Measurements from ENCODE around the gene PRKCE. TPM values are rescaled to one million over a fixed set of nuclear protein-coding genes. Genes with fewer than 3 reads are reported as not detected.

The PRKCE gene
- total and polyA plus RNA-seq, 4 experiments from 2014 or later, result 1.8 to 21.7 (median 11.0) TPM

- POLR2A ChIA-PET (ENCODE audit: partially characterized antibody), result no interaction called here
- intact Hi-C loops (cut with micrococcal nuclease), result no loop called here
- Histone ChIP-seq H3K4me1 (ENCODE audit: insufficient read depth, low read length) (no peaks in the 10 kb centered on the region), H3K4me3 (ENCODE audit: low read length in 2 of 2) (no peak overlapping the region), H3K36me3 (ENCODE audit: insufficient read depth, low read length) (no peaks in the 10 kb centered on the region), H3K27ac (ENCODE audit: low read depth, low read length) (no peak overlapping the region), H3K9me3 (ENCODE audit: control insufficient read depth in 1 of 2, low read length in 2 of 2) (no peaks in the 10 kb centered on the region), H3K27me3 (ENCODE audit: insufficient read depth, low read length) (no peaks in the 10 kb centered on the region)
- H3K36me3 Mint-ChIP-seq, result peaks cover 0 to 2% of the 10 kb centered on the region in 2 donors
- H3K27ac Mint-ChIP-seq, result no peak overlapping the region
- H3K4me3 Mint-ChIP-seq, result no peak overlapping the region
- H3K9me3 Mint-ChIP-seq, result no peaks in the 10 kb centered on the region
- no peak for DNase-seq
- CTCF ChIA-PET (ENCODE audit: partially characterized antibody), result interaction anchor here (0.8 kb wide), 2 partner anchors 47 to 89 kb away, joined by 3 to 5 read pairs; no protein-coding TSS in a partner anchor
- H3K4me1 Mint-ChIP-seq, result peaks cover 0 to 8% (median 4%) of the 10 kb centered on the region in 4 donors
- no peaks in the 10 kb centered on the region for H3K27me3 Mint-ChIP-seq
Observed at GRCh38 chr2:45731141-45731540, 79.7 kb downstream of the PRKCE start.

GRCh38 chr2:45732436-45732835, 81.0 kb downstream of the PRKCE start:
- CTCF ChIA-PET (ENCODE audit: partially characterized antibody), result interaction anchor here (1.9 kb wide), 1 partner anchor 47 kb away, joined by 8 read pairs; no protein-coding TSS in a partner anchor
- H3K9me3 ChIP-seq (ENCODE audit: control insufficient read depth in 1 of 2, low read length in 2 of 2), result no peaks in the 10 kb centered on the region
- Mint-ChIP-seq H3K27ac (no peak overlapping the region), H3K4me3 (no peak overlapping the region), H3K4me1 (peaks cover 0 to 8% (median 3%) of the 10 kb centered on the region in 4 donors), H3K9me3 (no peaks in the 10 kb centered on the region), H3K27me3 (no peaks in the 10 kb centered on the region), H3K36me3 (peaks cover 0 to 9% of the 10 kb centered on the region in 2 donors)
- no peaks in the 10 kb centered on the region for H3K4me1 ChIP-seq (ENCODE audit: insufficient read depth, low read length)
- H3K27ac ChIP-seq (ENCODE audit: low read depth, low read length), result no peak overlapping the region
- intact Hi-C loops (cut with micrococcal nuclease), result no loop called here
- H3K36me3 ChIP-seq (ENCODE audit: insufficient read depth, low read length), result no peaks in the 10 kb centered on the region
- H3K4me3 ChIP-seq (ENCODE audit: low read length in 2 of 2), result no peak overlapping the region
- H3K27me3 ChIP-seq (ENCODE audit: insufficient read depth, low read length), result no peaks in the 10 kb centered on the region
- no peak for DNase-seq
- POLR2A ChIA-PET (ENCODE audit: partially characterized antibody), result no interaction called here

GRCh38 chr2:45732946-45733345, 81.5 kb downstream of the PRKCE start:
- Mint-ChIP-seq H3K4me3 (no peak overlapping the region), H3K27me3 (no peaks in the 10 kb centered on the region), H3K9me3 (no peaks in the 10 kb centered on the region), H3K27ac (no peak overlapping the region), H3K36me3 (peaks cover 0 to 14% of the 10 kb centered on the region in 2 donors), H3K4me1 (peaks cover 1 to 9% (median 7%) of the 10 kb centered on the region in 4 donors)
- Histone ChIP-seq H3K4me1 (ENCODE audit: insufficient read depth, low read length) (no peaks in the 10 kb centered on the region), H3K27me3 (ENCODE audit: insufficient read depth, low read length) (no peaks in the 10 kb centered on the region), H3K36me3 (ENCODE audit: insufficient read depth, low read length) (no peaks in the 10 kb centered on the region), H3K4me3 (ENCODE audit: low read length in 2 of 2) (no peak overlapping the region), H3K9me3 (ENCODE audit: control insufficient read depth in 1 of 2, low read length in 2 of 2) (no peaks in the 10 kb centered on the region), H3K27ac (ENCODE audit: low read depth, low read length) (no peak overlapping the region)
- POLR2A ChIA-PET (ENCODE audit: partially characterized antibody), result no interaction called here
- CTCF ChIA-PET (ENCODE audit: partially characterized antibody), result interaction anchor here (1.9 kb wide), 1 partner anchor 46 kb away, joined by 8 read pairs; no protein-coding TSS in a partner anchor
- DNase-seq, result no peak
- intact Hi-C loops (cut with micrococcal nuclease), result no loop called here

GRCh38 chr2:45734336-45734735, 82.9 kb downstream of the PRKCE start:
- CTCF ChIA-PET (ENCODE audit: partially characterized antibody), result no interaction called here
- no peak for DNase-seq
- peaks cover 4 to 11% (median 9%) of the 10 kb centered on the region in 4 donors for H3K4me1 Mint-ChIP-seq
- H3K36me3 ChIP-seq (ENCODE audit: insufficient read depth, low read length), result no peaks in the 10 kb centered on the region
- H3K36me3 Mint-ChIP-seq, result peaks cover 0 to 14% of the 10 kb centered on the region in 2 donors
- no peak overlapping the region for H3K27ac ChIP-seq (ENCODE audit: low read depth, low read length)
- POLR2A ChIA-PET (ENCODE audit: partially characterized antibody), result no interaction called here
- no peaks in the 10 kb centered on the region for H3K27me3 Mint-ChIP-seq
- H3K4me3 Mint-ChIP-seq, result no peak overlapping the region
- no peaks in the 10 kb centered on the region for H3K27me3 ChIP-seq (ENCODE audit: insufficient read depth, low read length)
- no peaks in the 10 kb centered on the region for H3K9me3 ChIP-seq (ENCODE audit: control insufficient read depth in 1 of 2, low read length in 2 of 2)
- no peaks in the 10 kb centered on the region for H3K4me1 ChIP-seq (ENCODE audit: insufficient read depth, low read length)
- intact Hi-C loops (cut with micrococcal nuclease), result no loop called here
- H3K4me3 ChIP-seq (ENCODE audit: low read length in 2 of 2), result no peak overlapping the region
- H3K27ac Mint-ChIP-seq, result no peak overlapping the region
- no peaks in the 10 kb centered on the region for H3K9me3 Mint-ChIP-seq

GRCh38 chr2:45734952-45735351, 83.5 kb downstream of the PRKCE start:
- CTCF ChIA-PET (ENCODE audit: partially characterized antibody), result interaction anchor here (0.6 kb wide), 1 partner anchor 674 kb away, joined by 3 read pairs; no protein-coding TSS in a partner anchor
- H3K4me1 Mint-ChIP-seq, result peaks cover 4 to 11% (median 9%) of the 10 kb centered on the region in 4 donors
- POLR2A ChIA-PET (ENCODE audit: partially characterized antibody), result no interaction called here
- DNase-seq, result peak in 1 of 5 donors; percentile 37
- Histone ChIP-seq H3K4me3 (ENCODE audit: low read length in 2 of 2) (no peak overlapping the region), H3K27me3 (ENCODE audit: insufficient read depth, low read length) (no peaks in the 10 kb centered on the region), H3K4me1 (ENCODE audit: insufficient read depth, low read length) (no peaks in the 10 kb centered on the region), H3K36me3 (ENCODE audit: insufficient read depth, low read length) (no peaks in the 10 kb centered on the region), H3K27ac (ENCODE audit: low read depth, low read length) (no peak overlapping the region), H3K9me3 (ENCODE audit: control insufficient read depth in 1 of 2, low read length in 2 of 2) (no peaks in the 10 kb centered on the region)
- intact Hi-C loops (cut with micrococcal nuclease), result no loop called here
- H3K4me3 Mint-ChIP-seq, result no peak overlapping the region
- peak overlapping the region in 1 of 7 donors; percentile 7 for H3K27ac Mint-ChIP-seq
- H3K27me3 Mint-ChIP-seq, result no peaks in the 10 kb centered on the region
- H3K36me3 Mint-ChIP-seq, result peaks cover 0 to 14% of the 10 kb centered on the region in 2 donors
- H3K9me3 Mint-ChIP-seq, result no peaks in the 10 kb centered on the region

GRCh38 chr2:45736757-45737704, 85.6 kb downstream of the PRKCE start:
- H3K27ac Mint-ChIP-seq, result no peak overlapping the region
- H3K27ac ChIP-seq (ENCODE audit: low read depth, low read length), result no peak overlapping the region
- no peak overlapping the region for H3K4me3 ChIP-seq (ENCODE audit: low read length in 2 of 2)
- H3K9me3 Mint-ChIP-seq, result no peaks in the 10 kb centered on the region
- no peaks in the 10 kb centered on the region for H3K27me3 Mint-ChIP-seq
- POLR2A ChIA-PET (ENCODE audit: partially characterized antibody), result no interaction called here
- H3K36me3 Mint-ChIP-seq, result peaks cover 0 to 14% of the 10 kb centered on the region in 2 donors
- no peaks in the 10 kb centered on the region for H3K9me3 ChIP-seq (ENCODE audit: control insufficient read depth in 1 of 2, low read length in 2 of 2)
- CTCF ChIA-PET (ENCODE audit: partially characterized antibody), result no interaction called here
- DNase-seq, result no peak
- peaks cover 4 to 13% (median 8%) of the 10 kb centered on the region in 4 donors for H3K4me1 Mint-ChIP-seq
- H3K4me1 ChIP-seq (ENCODE audit: insufficient read depth, low read length), result no peaks in the 10 kb centered on the region
- intact Hi-C loops (cut with micrococcal nuclease), result no loop called here
- H3K27me3 ChIP-seq (ENCODE audit: insufficient read depth, low read length), result no peaks in the 10 kb centered on the region
- H3K36me3 ChIP-seq (ENCODE audit: insufficient read depth, low read length), result no peaks in the 10 kb centered on the region
- H3K4me3 Mint-ChIP-seq, result no peak overlapping the region

GRCh38 chr2:45739796-45740485, 88.5 kb downstream of the PRKCE start:
- no peak overlapping the region for H3K4me3 ChIP-seq (ENCODE audit: low read length in 2 of 2)
- Mint-ChIP-seq H3K9me3 (no peaks in the 10 kb centered on the region), H3K4me1 (peaks cover 4 to 12% (median 8%) of the 10 kb centered on the region in 4 donors), H3K36me3 (peaks cover 0 to 14% of the 10 kb centered on the region in 2 donors), H3K27ac (no peak overlapping the region), H3K27me3 (no peaks in the 10 kb centered on the region), H3K4me3 (no peak overlapping the region)
- no peak for DNase-seq
- H3K27ac ChIP-seq (ENCODE audit: low read depth, low read length), result no peak overlapping the region
- H3K36me3 ChIP-seq (ENCODE audit: insufficient read depth, low read length), result no peaks in the 10 kb centered on the region
- intact Hi-C loops (cut with micrococcal nuclease), result no loop called here
- no peaks in the 10 kb centered on the region for H3K4me1 ChIP-seq (ENCODE audit: insufficient read depth, low read length)
- POLR2A ChIA-PET (ENCODE audit: partially characterized antibody), result no interaction called here
- CTCF ChIA-PET (ENCODE audit: partially characterized antibody), result no interaction called here
- no peaks in the 10 kb centered on the region for H3K27me3 ChIP-seq (ENCODE audit: insufficient read depth, low read length)
- no peaks in the 10 kb centered on the region for H3K9me3 ChIP-seq (ENCODE audit: control insufficient read depth in 1 of 2, low read length in 2 of 2)

Measured in CD4-positive, alpha-beta memory T cell (primary cell).